K562 (cell line): ENCODE data around the gene ERICH6B. TPM values are rescaled to one million over a fixed set of nuclear protein-coding genes. Genes with fewer than 3 reads are reported as not detected.

Experiments
- ATAC-seq: fragments of 200-7000 bp; cut with Tn5 transposase; 3 replicates; pipeline ENCODE4 v1.9.1; 2020; ENCODE audit warnings: moderate library complexity
- BruUV-seq: library from RNA; stranded (reverse); fragments of 400-500 nt; replicated peaks from 2 replicates; lab custom pipeline; 2021; lab: Mats Ljungman, UMichigan
- CTCF ChIA-PET: fragments of 300-600 bp; formaldehyde crosslinking; extraction: SDS; loops from one replicate; lab custom pipeline; 2021; ENCODE audit warnings: low intra/inter-chr PET ratio; lab: Yijun Ruan, JAX
- POLR2A ChIA-PET: fragments of 300-600, 350-650 bp; sonication (Branson Sonifier 250); formaldehyde crosslinking; extraction: SDS; loops from one replicate; lab custom pipeline; 2021; ENCODE audit warnings: antibody characterized with exemption, inconsistent platforms; lab: Yijun Ruan, JAX
- DNase-seq, 4 experiments: peaks; one replicate each; pipeline versions ENCODE4 v3.0.0 to v3.0.0-alpha.2; 2011 to 2018; ENCODE audit warnings: low spot score in 3 of 4, mixed read lengths in 3 of 4; ENCODE audit errors: extremely low read depth in 1 of 4
- FAIRE-seq: peaks from 2 replicates; lab custom pipeline; 2011; peaks lifted over from hg19 to GRCh38; lab: Jason Lieb, UNC
- H2AFZ ChIP-seq: 2 replicates; pipeline ENCODE4 v1.6.0; 2011; ENCODE audit warnings: low read depth, low read length, control low read depth, inconsistent platforms
- H3K27ac ChIP-seq: fragments of 200-600 bp; 3 replicates; pipeline ENCODE4 v1.8.0; 2011; ENCODE audit warnings: low read depth, mild to moderate bottlenecking, control low read depth, inconsistent platforms, low read length, moderate library complexity, mixed read lengths; ENCODE audit errors: extremely low read depth
- H3K27me3 ChIP-seq, 2 experiments: fragments of 300-600 bp in 1 of 2; 2 replicates in 1 of 2; 3 replicates in 1 of 2; pipeline versions ENCODE4 v1.6.0 to v1.8.0; 2011; ENCODE audit warnings: inconsistent platforms in 2 of 2, low read length in 2 of 2, mild to moderate bottlenecking in 1 of 2, mixed read lengths in 1 of 2, moderate library complexity in 1 of 2; ENCODE audit not compliant: control insufficient read depth in 2 of 2, insufficient read depth in 2 of 2
- H3K36me3 ChIP-seq: fragments of 300-600 bp; 3 replicates; pipeline ENCODE4 v1.8.0; 2011; ENCODE audit warnings: mild to moderate bottlenecking, low read length, inconsistent platforms; ENCODE audit not compliant: control insufficient read depth, insufficient read depth
- H3K4me1 ChIP-seq, 2 experiments: fragments of 200-600 bp in 1 of 2; replicated peaks in 1 of 2; 2 replicates in 1 of 2; 3 replicates in 1 of 2; pipeline versions ENCODE4 v1.5.1 to v1.8.0; 2011; ENCODE audit warnings: inconsistent platforms in 2 of 2, low read length in 2 of 2, mild to moderate bottlenecking in 1 of 2, mixed read lengths in 1 of 2, moderate library complexity in 1 of 2; ENCODE audit not compliant: control insufficient read depth in 2 of 2, insufficient read depth in 2 of 2
- H3K4me2 ChIP-seq: 2 replicates; pipeline ENCODE4 v1.6.1; 2011; ENCODE audit warnings: low read length, control low read depth, inconsistent platforms, mixed read lengths; ENCODE audit not compliant: insufficient read depth
- H3K4me3 ChIP-seq: fragments of 200-600 bp; sonication (generic), shearing (Covaris generic); 2 replicates; pipeline ENCODE4 v1.5.1; 2016; ENCODE audit warnings: control low read depth, inconsistent platforms
- H3K79me2 ChIP-seq: fragments of 200-600 bp; 3 replicates; pipeline ENCODE4 v1.8.0; 2011; ENCODE audit warnings: low read length, inconsistent platforms; ENCODE audit not compliant: control insufficient read depth, insufficient read depth
- H3K9ac ChIP-seq, 2 experiments: 2 replicates each; pipeline versions ENCODE4 v1.6.0 to v1.6.1; 2011; ENCODE audit warnings: low read depth in 2 of 2, low read length in 2 of 2, control low read depth in 1 of 2, inconsistent platforms in 1 of 2, mild to moderate bottlenecking in 1 of 2, mixed read lengths in 1 of 2; ENCODE audit not compliant: insufficient read depth in 1 of 2
- H3K9me1 ChIP-seq: one replicate; pipeline ENCODE4 v1.6.0; 2011; ENCODE audit warnings: inconsistent platforms, mild to moderate bottlenecking, low read length, moderate library complexity; ENCODE audit not compliant: control insufficient read depth, insufficient read depth
- H3K9me3 ChIP-seq: replicated peaks from 2 replicates; pipeline ENCODE4 v1.5.1; 2011; ENCODE audit warnings: low read depth, low read length, inconsistent platforms; ENCODE audit not compliant: control insufficient read depth, insufficient read depth
- H4K20me1 ChIP-seq: replicated peaks from 2 replicates; pipeline ENCODE4 v1.6.1; 2011; ENCODE audit warnings: low read length, inconsistent platforms, mixed read lengths; ENCODE audit not compliant: control insufficient read depth, insufficient read depth
- ETV1 ChIP-seq: fragments of 450-650 bp; conservative IDR thresholded peaks from 2 replicates; pipeline ENCODE4 v1.6.1; 2016; ENCODE audit warnings: missing genetic modification characterization, control low read depth, low read depth, missing compliant biosample characterization
- FOS ChIP-seq: IDR thresholded peaks from 3 replicates; pipeline ENCODE4 v1.6.1; 2011; ENCODE audit not compliant: insufficient read length; ENCODE audit errors: extremely low read depth
- GABPB2 ChIP-seq: fragments of 250-450 bp; sonication (Bioruptor Pico); conservative IDR thresholded peaks from 2 replicates; pipeline ENCODE4 v1.5.1; 2021; ENCODE audit warnings: mild to moderate bottlenecking
- SMARCE1 ChIP-seq: fragments of 450-650 bp; IDR thresholded peaks from 2 replicates; pipeline ENCODE4 v1.7.1; 2016; ENCODE audit warnings: mild to moderate bottlenecking
- TEAD2 ChIP-seq: fragments of 450-650 bp; IDR thresholded peaks from 2 replicates; pipeline ENCODE4 v1.6.1; 2016; ENCODE audit warnings: missing genetic modification characterization, control low read depth, missing compliant biosample characterization
- ZNF175 ChIP-seq: fragments of 200-800 bp; sonication (Bioruptor generic); IDR thresholded peaks from 2 replicates; pipeline ENCODE4 v1.6.1; 2016; ENCODE audit warnings: low read depth, mild to moderate bottlenecking, missing genetic modification characterization, missing compliant biosample characterization
- WGBS: fragments of 100-300 bp; shearing (Covaris generic); methylation state at CpG from one replicate; pipeline ENCODE4 v1.1.6; 2016; ENCODE audit warnings: low coverage, mixed read lengths; ENCODE audit not compliant: insufficient coverage; ENCODE audit errors: missing lambda C conversion rate; 5-methylcytosine and 5-hydroxymethylcytosine counted together
- in situ Hi-C: fragments of 300-500 bp; cut with MboI; formaldehyde crosslinking; loops from 4 replicates; pipeline ENCODE4 v1.15.0; 2018; ENCODE audit warnings: inconsistent platforms, mixed read lengths
- intact Hi-C: fragments of 100-400 bp; cut with micrococcal nuclease; formaldehyde crosslinking; loops from 2 replicates; pipeline ENCODE4 v1.14.2; 2022
- polyA plus RNA-seq, 8 experiments: library from polyadenylated mRNA; depleted of rRNA in 4 of 8; stranded (reverse) in 5 of 8; unstranded in 3 of 8; fragments of >200 nt; fragmentation: Nextera tagmentation in 2 of 8; fragmentation: Illumina TruSeq in 1 of 8; extraction: Ambion mirVana in 2 of 8; extraction: Trizol in 1 of 8; gene quantifications; 2 replicates each; pipeline versions ENCODE4 v1.2.1 to v1.2.3, GENCODE V29; 2011 to 2014; ENCODE audit warnings: inconsistent platforms in 1 of 8, missing spikeins in 1 of 8
- total RNA-seq, 7 experiments: library from RNA; depleted of rRNA in 6 of 7; stranded (reverse); fragments of >200 nt in 6 of 7; fragmentation: Illumina TruSeq in 2 of 7; extraction: Trizol in 2 of 7; gene quantifications; 2 replicates each; pipeline versions ENCODE4 v1.2.1 to v1.2.3, GENCODE V29; 2011 to 2021; ENCODE audit warnings: low replicate concordance in 1 of 7
- TF ChIP-seq, protein P1 (sequence below): fragments of 450-650 bp; IDR thresholded peaks from 2 replicates; pipeline ENCODE4 v1.7.0; 2016; ENCODE audit warnings: borderline replicate concordance
- TF ChIP-seq, protein P2 (sequence below): fragments of 250-450 bp; sonication (Bioruptor Pico); IDR thresholded peaks from 2 replicates; pipeline ENCODE4 v1.9.0; 2021; ENCODE audit warnings: mild to moderate bottlenecking
- TF ChIP-seq, protein P3 (sequence below), 2 experiments: fragments of 450-650 bp in 1 of 2; sonication (generic) in 1 of 2; formaldehyde crosslinking in 1 of 2; IDR thresholded peaks in 1 of 2; conservative IDR thresholded peaks in 1 of 2; 2 replicates each; pipeline versions ENCODE4 v1.6.1 to v1.8.1; 2016 to 2023; ENCODE audit warnings: mild to moderate bottlenecking in 2 of 2, moderate library complexity in 2 of 2, inconsistent platforms in 1 of 2, missing genetic modification reagents in 1 of 2
- TF ChIP-seq, protein P4 (sequence below): fragments of 250-450 bp; sonication (Bioruptor Pico); IDR thresholded peaks from 2 replicates; pipeline ENCODE4 v1.4.0; 2020; ENCODE audit warnings: mild to moderate bottlenecking, moderate library complexity

The ERICH6B gene
- total and polyA plus RNA-seq, 9 of the 15 experiments (the other 6 are each of a cell fraction or from before 2014, with no cell fraction given): not detected

DNA sequence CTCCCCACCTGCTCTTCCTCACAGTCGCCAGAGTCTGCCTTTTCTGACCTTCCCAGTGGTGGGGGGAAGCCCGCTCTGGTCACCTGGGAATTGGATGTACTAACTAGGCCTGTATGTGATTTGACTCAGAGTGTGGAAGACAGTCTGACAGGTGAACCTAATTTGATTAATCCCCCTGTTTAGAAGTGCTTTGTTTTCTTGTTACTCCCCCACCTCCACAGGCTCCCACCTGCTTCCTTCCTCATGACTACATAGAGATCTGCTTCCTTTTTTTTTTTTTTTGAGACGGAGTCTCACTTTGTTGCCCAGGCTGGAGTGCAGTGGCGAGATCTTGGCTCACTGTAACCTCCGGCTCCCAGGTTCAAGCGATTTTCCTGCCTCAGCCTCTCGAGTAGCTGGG, 106.8 kb downstream of the ERICH6B start:
- intact Hi-C loops (no loop called here), in situ Hi-C loops (no loop called here)
- no peaks in the 10 kb centered on the region for H3K4me1 ChIP-seq
- H3K79me2 ChIP-seq: no peaks in the 10 kb centered on the region
- BruUV-seq: no TSS peak
- H3K27me3 ChIP-seq: no peaks in the 10 kb centered on the region
- no peak overlapping the region for H2AFZ ChIP-seq
- no peak overlapping the region for H3K27ac ChIP-seq
- ATAC-seq (no peak), DNase-seq (no peak), FAIRE-seq (no peak)
- H3K4me3 ChIP-seq: no peak overlapping the region
- H3K9ac ChIP-seq: no peak overlapping the region
- H3K36me3 ChIP-seq: peaks cover 47% of the 10 kb centered on the region
- POLR2A ChIA-PET: no interaction called here
- H3K4me2 ChIP-seq: no peak overlapping the region
- H4K20me1 ChIP-seq: no peaks in the 10 kb centered on the region
- CTCF ChIA-PET: no interaction called here
- H3K9me1 ChIP-seq: no peaks in the 10 kb centered on the region
- H3K9me3 ChIP-seq: no peaks in the 10 kb centered on the region
- TF ChIP-seq TEAD2 (tag): no peak
- TF ChIP-seq, protein P1, sequence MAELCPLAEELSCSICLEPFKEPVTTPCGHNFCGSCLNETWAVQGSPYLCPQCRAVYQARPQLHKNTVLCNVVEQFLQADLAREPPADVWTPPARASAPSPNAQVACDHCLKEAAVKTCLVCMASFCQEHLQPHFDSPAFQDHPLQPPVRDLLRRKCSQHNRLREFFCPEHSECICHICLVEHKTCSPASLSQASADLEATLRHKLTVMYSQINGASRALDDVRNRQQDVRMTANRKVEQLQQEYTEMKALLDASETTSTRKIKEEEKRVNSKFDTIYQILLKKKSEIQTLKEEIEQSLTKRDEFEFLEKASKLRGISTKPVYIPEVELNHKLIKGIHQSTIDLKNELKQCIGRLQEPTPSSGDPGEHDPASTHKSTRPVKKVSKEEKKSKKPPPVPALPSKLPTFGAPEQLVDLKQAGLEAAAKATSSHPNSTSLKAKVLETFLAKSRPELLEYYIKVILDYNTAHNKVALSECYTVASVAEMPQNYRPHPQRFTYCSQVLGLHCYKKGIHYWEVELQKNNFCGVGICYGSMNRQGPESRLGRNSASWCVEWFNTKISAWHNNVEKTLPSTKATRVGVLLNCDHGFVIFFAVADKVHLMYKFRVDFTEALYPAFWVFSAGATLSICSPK: no peak
- no peak for TF ChIP-seq FOS
- TF ChIP-seq, protein P2, sequence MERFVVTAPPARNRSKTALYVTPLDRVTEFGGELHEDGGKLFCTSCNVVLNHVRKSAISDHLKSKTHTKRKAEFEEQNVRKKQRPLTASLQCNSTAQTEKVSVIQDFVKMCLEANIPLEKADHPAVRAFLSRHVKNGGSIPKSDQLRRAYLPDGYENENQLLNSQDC (CRISPR knock-in tag): no peak
- TF ChIP-seq SMARCE1: no peak
- TF ChIP-seq, protein P3, sequence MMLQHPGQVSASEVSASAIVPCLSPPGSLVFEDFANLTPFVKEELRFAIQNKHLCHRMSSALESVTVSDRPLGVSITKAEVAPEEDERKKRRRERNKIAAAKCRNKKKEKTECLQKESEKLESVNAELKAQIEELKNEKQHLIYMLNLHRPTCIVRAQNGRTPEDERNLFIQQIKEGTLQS (IDR thresholded peaks at IDR 0.05): no peak
- TF ChIP-seq, protein P3 (CRISPR knock-in tag; conservative IDR thresholded peaks at IDR 0.05): no peak
- no peak for TF ChIP-seq ZNF175 (CRISPR knock-in tag)
- TF ChIP-seq ETV1 (tag): no peak
- TF ChIP-seq, protein P4, sequence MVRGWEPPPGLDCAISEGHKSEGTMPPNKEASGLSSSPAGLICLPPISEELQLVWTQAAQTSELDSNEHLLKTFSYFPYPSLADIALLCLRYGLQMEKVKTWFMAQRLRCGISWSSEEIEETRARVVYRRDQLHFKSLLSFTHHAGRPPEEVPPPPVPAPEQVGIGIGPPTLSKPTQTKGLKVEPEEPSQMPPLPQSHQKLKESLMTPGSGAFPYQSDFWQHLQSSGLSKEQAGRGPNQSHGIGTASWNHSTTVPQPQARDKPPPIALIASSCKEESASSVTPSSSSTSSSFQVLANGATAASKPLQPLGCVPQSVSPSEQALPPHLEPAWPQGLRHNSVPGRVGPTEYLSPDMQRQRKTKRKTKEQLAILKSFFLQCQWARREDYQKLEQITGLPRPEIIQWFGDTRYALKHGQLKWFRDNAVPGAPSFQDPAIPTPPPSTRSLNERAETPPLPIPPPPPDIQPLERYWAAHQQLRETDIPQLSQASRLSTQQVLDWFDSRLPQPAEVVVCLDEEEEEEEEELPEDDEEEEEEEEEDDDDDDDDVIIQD: no peak
- TF ChIP-seq GABPB2 (CRISPR knock-in tag): no peak
- 96% methylated on average over 4 of the region's 7 CpGs for WGBS
